Heart left ventricle (tissue), 16 donors: Measurements from ENCODE around the gene RTCB. TPM values are rescaled to one million over a fixed set of nuclear protein-coding genes. Genes with fewer than 3 reads are reported as not detected.

ENCODE experiments used
- ATAC-seq, 4 donors: fragments of 200-7000 bp; cut with Tn5 transposase; one replicate each; pipeline ENCODE4 v1.9.1; 2020 to 2022; ENCODE audit warnings: moderate library complexity in 4 of 4, mild to moderate bottlenecking in 3 of 4, moderate number of reproducible peaks in 1 of 4
- DNase-seq, 5 donors: peaks; one replicate each; pipeline ENCODE4 v3.0.0-alpha.2; 2020
- H3K27ac ChIP-seq, 12 donors: fragments of 200-600 bp; sonication (generic) in 4 of 12; one replicate each; pipeline versions ENCODE4 v1.5.0 to v1.8.0; 2016 to 2022; ENCODE audit warnings: mild to moderate bottlenecking in 2 of 12
- H3K27me3 ChIP-seq, 9 donors: fragments of 200-600 bp; sonication (generic) in 2 of 9; one replicate each; pipeline versions ENCODE4 v1.5.1 to v1.8.0; 2016 to 2022; ENCODE audit warnings: mild to moderate bottlenecking in 3 of 9
- H3K36me3 ChIP-seq, 9 donors: fragments of 200-600 bp; sonication (generic) in 2 of 9; one replicate each; pipeline versions ENCODE4 v1.5.0 to v1.8.0; 2018 to 2022; ENCODE audit warnings: mild to moderate bottlenecking in 2 of 9
- H3K4me1 ChIP-seq, 12 donors: fragments of 200-600 bp; sonication (generic) in 4 of 12; one replicate each; pipeline versions ENCODE4 v1.5.0 to v1.8.0; 2016 to 2022; ENCODE audit warnings: mild to moderate bottlenecking in 3 of 12
- H3K4me3 ChIP-seq, 12 donors: fragments of 200-600 bp; sonication (generic) in 4 of 12; one replicate each; pipeline versions ENCODE4 v1.5.0 to v1.8.0; 2017 to 2022; ENCODE audit warnings: mild to moderate bottlenecking in 9 of 12, moderate library complexity in 4 of 12
- H3K9me3 ChIP-seq, 12 donors: fragments of 200-600 bp; sonication (generic) in 4 of 12; one replicate each; pipeline versions ENCODE4 v1.5.0 to v1.8.0; 2016 to 2022; ENCODE audit warnings: mild to moderate bottlenecking in 1 of 12
- CTCF ChIP-seq, 12 donors: fragments of 200-600 bp; sonication (generic) in 4 of 12; IDR thresholded peaks; one replicate each; pipeline versions ENCODE4 v1.5.0 to v1.8.0; 2018 to 2022; ENCODE audit warnings: antibody characterized with exemption in 12 of 12, mild to moderate bottlenecking in 5 of 12
- POLR2A ChIP-seq, 2 donors: fragments of 450-650 bp; IDR thresholded peaks; one replicate each; pipeline ENCODE4 v1.6.1; 2017; ENCODE audit warnings: antibody characterized with exemption in 2 of 2, mild to moderate bottlenecking in 2 of 2, moderate library complexity in 2 of 2
- WGBS, 4 donors: extraction: QIAGEN DNeasy Blood & Tissue Kit in 2 of 4; methylation state at CpG; one replicate each; pipeline versions ENCODE4 v1.1.5 to v1.1.7; 2013 to 2018; 5-methylcytosine and 5-hydroxymethylcytosine counted together
- intact Hi-C, 10 donors: fragments of 100-400 bp; cut with DNase I; formaldehyde crosslinking; loops; one replicate each; pipeline versions ENCODE4 v1.11.1 to v1.14.2; 2022
- long read RNA-seq, 3 donors: library from polyadenylated mRNA; unstranded; transcript quantifications; one replicate each; pipeline ENCODE4 v2.0.0, GENCODE V29; 2020 to 2021
- polyA plus RNA-seq, 2 donors: library from polyadenylated mRNA; stranded (reverse); fragments of 200-250 nt; gene quantifications; one replicate each; pipeline ENCODE4 v1.2.3, GENCODE V29; 2013
- total RNA-seq, 9 donors: library from RNA; depleted of rRNA in 2 of 9; stranded (reverse); fragments of >200 nt in 2 of 9; fragmentation: NEBNext Ultra II Directional in 3 of 9; extraction: Animal tissue kit (Norgen Biotek cat#: 25700) in 3 of 9; gene quantifications; one replicate each; pipeline versions ENCODE4 v1.1.0 to v1.2.4, GENCODE V29; 2016 to 2023
- donor health status: ischemic (EF 13 %, LVEDD 7.1; RV severe dilation, severe dysfunction).
- donor health status: healthy with polysubstance abuse.
- donor health status: DM: no; HTN: yes; CAD: no.
- donor health status: DM: no; HTN: no; CAD: no.
- donor health status: ischemic (EF 25% LVEDD 6.9; RV normal size, moderate dysfunction).
- donor health status: ischemic (EF 25% LVEDD 5.7; RV mildly dilated, moderate dysfunction).
- donor health status: healthy.
- donor health status: DM: yes; HTN: yes; CAD: no.
- donor health status: ischemic (EF 35%, LVEDD 5.7; RV mildly dilated, moderate dysfunction).
- donor health status: nonischemic (EF 11% LVEDD 7.7; RV severe dilation, severe dysfunction).
- donor health status: DM: yes; HTN: yes; CAD: no.
- donor health status: PGD.
- donor health status: ischemic (EF 29% LVEDD 5.4; RV normal size, mild dysfunction).
- donor health status: nonischemic (EF 23%, LVEDD 6.1; RV moderate dilation, normal function).

The RTCB gene
- total RNA-seq (10 to 100 TPM; 39.4 to 54.0 (median 47.1) TPM), polyA plus RNA-seq (100 to 1,000 TPM in 1 of 2 donors, 10 to 100 TPM in 1; 19.8 to 110 TPM)
- long read RNA-seq, donor 1, transcript RTCB-201 (12 exons, 2,027 nt) = major isoform, 130 of 147 reads
- long read RNA-seq, donor 1, partial matches to known transcripts = 4 of 147 reads
- long read RNA-seq, donor 1, other reads (novel, unspliced or antisense) = 11 of 147 reads
- long read RNA-seq, donor 2, transcript RTCB-201 (12 exons, 2,027 nt) = major isoform, 891 of 938 reads
- long read RNA-seq, donor 2, partial matches to known transcripts = 14 of 938 reads
- long read RNA-seq, donor 2, other reads (novel, unspliced or antisense) = 31 of 938 reads
- long read RNA-seq, donor 3, transcript RTCB-201 (12 exons, 2,027 nt) = major isoform, 142 of 151 reads
- long read RNA-seq, donor 3, partial matches to known transcripts = 3 of 151 reads
- long read RNA-seq, donor 3, other reads (novel, unspliced or antisense) = 5 of 151 reads

GRCh38 chr22:32411829-32412592, at the start of gene RTCB:
Gene RTCB, minus strand, starts transcription at chr22:32412247. Its CDS starts 91 bp downstream, at chr22:32412156.
- DNase-seq = peak; percentile 94 to 96 (median 96)
- peaks cover 0 to 25% (median 19%) of the 10 kb centered on the region in 9 donors for H3K36me3 ChIP-seq
- intact Hi-C loops = loop anchor here in 8 of 10 donors (2.0 to 10.0 kb wide), 3 partner anchors 60 to 63 kb away; partner anchors contain the start of gene FBXO7 (in 8 of the 8)

GRCh38 chr22:32457031-32457430, 45.0 kb upstream of the RTCB start:
- Histone ChIP-seq H3K9me3 (peaks cover 0 to 3% (median 0%) of the 10 kb centered on the region in 12 donors), H3K4me1 (no peaks in the 10 kb centered on the region), H3K27me3 (peaks cover 0 to 51% (median 5%) of the 10 kb centered on the region in 9 donors), H3K36me3 (no peaks in the 10 kb centered on the region), H3K4me3 (no peak overlapping the region), H3K27ac (no peak overlapping the region)
- DNase-seq (no peak), ATAC-seq (no peak)
- WGBS, 4 donors = 73 to 94% (median 87%) methylated on average over 4 of the region's 4 CpGs
- intact Hi-C loops = no loop called here
- TF ChIP-seq CTCF (IDR thresholded peaks at IDR 0.05) (no peak), POLR2A (IDR thresholded peaks at IDR 0.05) (no peak)

More at GRCh38 chr22:32411829-32412592, at the start of gene RTCB:
- Histone ChIP-seq H3K4me3 (peak within 1 kb of the TSS; percentile 68 to 99 (median 85)), H3K27ac (peak within 1 kb of the TSS in 11 of 12 donors; percentile 20 to 79 (median 68)), H3K9me3 (no peaks in the 10 kb centered on the region), H3K4me1 (peaks cover 0 to 48% (median 17%) of the 10 kb centered on the region in 12 donors), H3K27me3 (no peaks in the 10 kb centered on the region)
- TF ChIP-seq CTCF (IDR thresholded peaks at IDR 0.05) (peak in 2 of 12 donors; percentile 2 to 7), POLR2A (IDR thresholded peaks at IDR 0.05) (peak in 1 of 2 donors; percentile 53)
- 1 to 3% (median 2%) methylated on average over 28 to 40 of the region's 40 CpGs for WGBS, 4 donors
- ATAC-seq = peak; percentile 90 to 94 (median 92)

GRCh38 chr22:32448980-32449379, 36.9 kb upstream of the RTCB start:
- Histone ChIP-seq H3K27ac (no peak overlapping the region), H3K36me3 (no peaks in the 10 kb centered on the region), H3K9me3 (peaks cover 0 to 4% (median 0%) of the 10 kb centered on the region in 12 donors), H3K4me1 (no peaks in the 10 kb centered on the region), H3K4me3 (no peak overlapping the region), H3K27me3 (peaks cover 0 to 27% (median 5%) of the 10 kb centered on the region in 9 donors)
- no peak for DNase-seq
- TF ChIP-seq CTCF (IDR thresholded peaks at IDR 0.05) (no peak), POLR2A (IDR thresholded peaks at IDR 0.05) (no peak)
- intact Hi-C loops = no loop called here
- 65 to 70% (median 66%) methylated on average over 4 of the region's 4 CpGs for WGBS, 4 donors
- no peak for ATAC-seq
